Fibroblast of lung (primary cell): ENCODE data around the gene HDLBP. TPM values are rescaled to one million over a fixed set of nuclear protein-coding genes. Genes with fewer than 3 reads are reported as not detected.

ENCODE experiments used
- DNase-seq, 2 donors: peaks; one replicate each; pipeline versions ENCODE4 v3.0.0 to v3.0.0-alpha.2; 2010; ENCODE audit warnings: low read depth in 2 of 2
- H2AFZ ChIP-seq: 2 replicates; pipeline ENCODE4 v1.5.1; 2012; ENCODE audit warnings: low read length, control low read depth, inconsistent platforms
- H3K27ac ChIP-seq: 2 replicates; pipeline ENCODE4 v1.5.1; 2011; ENCODE audit warnings: low read length, control low read depth; ENCODE audit not compliant: insufficient read depth
- H3K27me3 ChIP-seq: 2 replicates; pipeline ENCODE4 v1.5.1; 2011; ENCODE audit warnings: mild to moderate bottlenecking, low read length; ENCODE audit not compliant: control insufficient read depth, insufficient read depth
- H3K36me3 ChIP-seq: 2 replicates; pipeline ENCODE4 v1.5.1; 2011; ENCODE audit warnings: low read length; ENCODE audit not compliant: control insufficient read depth, insufficient read depth
- H3K4me1 ChIP-seq: 2 replicates; pipeline ENCODE4 v1.5.1; 2011; ENCODE audit warnings: low read length; ENCODE audit not compliant: control insufficient read depth, insufficient read depth; ENCODE audit errors: extremely low read depth
- H3K4me2 ChIP-seq: 2 replicates; pipeline ENCODE4 v1.5.1; 2011; ENCODE audit warnings: low read length, control low read depth; ENCODE audit not compliant: insufficient read depth; ENCODE audit errors: extremely low read depth
- H3K4me3 ChIP-seq, 4 experiments: fragments of 200-600 bp in 1 of 4; sonication (generic) in 1 of 4; replicated peaks in 1 of 4; 2 replicates each; pipeline ENCODE4 v1.5.1; 2011 to 2016; ENCODE audit warnings: low read length in 4 of 4, low read depth in 3 of 4, mild to moderate bottlenecking in 3 of 4, control low read depth in 2 of 4, inconsistent platforms in 1 of 4, mixed read lengths in 1 of 4; ENCODE audit not compliant: insufficient read depth in 1 of 4; ENCODE audit errors: control extremely low read depth in 1 of 4
- H3K79me2 ChIP-seq: 2 replicates; pipeline ENCODE4 v1.5.1; 2012; ENCODE audit warnings: mild to moderate bottlenecking, low read length, inconsistent platforms; ENCODE audit not compliant: control insufficient read depth, insufficient read depth
- H3K9ac ChIP-seq: 2 replicates; pipeline ENCODE4 v1.5.1; 2011; ENCODE audit warnings: mild to moderate bottlenecking, low read length, control low read depth; ENCODE audit not compliant: insufficient read depth
- H3K9me3 ChIP-seq: 2 replicates; pipeline ENCODE4 v1.5.1; 2012; ENCODE audit warnings: low read depth, low read length; ENCODE audit not compliant: control insufficient read depth, insufficient read depth
- H4K20me1 ChIP-seq: 2 replicates; pipeline ENCODE4 v1.5.1; 2011; ENCODE audit warnings: low read length; ENCODE audit not compliant: control insufficient read depth, insufficient read depth; ENCODE audit errors: extremely low read depth
- EZH2 ChIP-seq: IDR thresholded peaks from 2 replicates; pipeline ENCODE4 v1.5.1; 2012; ENCODE audit warnings: low read length, control low read depth, mild to moderate bottlenecking; ENCODE audit errors: missing control alignments
- polyA plus RNA-seq, 2 donors: library from polyadenylated mRNA; depleted of rRNA in 1 of 2; stranded (reverse) in 1 of 2; unstranded in 1 of 2; fragments of >200 nt; gene quantifications; 2 replicates each; pipeline ENCODE4 v1.2.1, GENCODE V29; 2011 to 2012; ENCODE audit warnings: missing spikeins in 1 of 2
- total RNA-seq: library from RNA; depleted of rRNA; stranded (reverse); fragments of >200 nt; gene quantifications from 2 replicates; pipeline ENCODE4 v1.2.1, GENCODE V29; 2014
- TF ChIP-seq, protein P1 (sequence below), 2 donors: IDR thresholded peaks in 1 of 2; conservative IDR thresholded peaks in 1 of 2; 1 replicate in 1 of 2; 2 replicates in 1 of 2; pipeline ENCODE4 v1.5.1; 2011 to 2012; ENCODE audit warnings: low read length in 2 of 2, control low read depth in 1 of 2, inconsistent platforms in 1 of 2, low read depth in 1 of 2, mild to moderate bottlenecking in 1 of 2

HDLBP gene
- total and polyA plus RNA-seq, 2 donors (not counting 1 experiment from before 2014, with no cell fraction given) = 626 to 1,354 TPM

DNA sequence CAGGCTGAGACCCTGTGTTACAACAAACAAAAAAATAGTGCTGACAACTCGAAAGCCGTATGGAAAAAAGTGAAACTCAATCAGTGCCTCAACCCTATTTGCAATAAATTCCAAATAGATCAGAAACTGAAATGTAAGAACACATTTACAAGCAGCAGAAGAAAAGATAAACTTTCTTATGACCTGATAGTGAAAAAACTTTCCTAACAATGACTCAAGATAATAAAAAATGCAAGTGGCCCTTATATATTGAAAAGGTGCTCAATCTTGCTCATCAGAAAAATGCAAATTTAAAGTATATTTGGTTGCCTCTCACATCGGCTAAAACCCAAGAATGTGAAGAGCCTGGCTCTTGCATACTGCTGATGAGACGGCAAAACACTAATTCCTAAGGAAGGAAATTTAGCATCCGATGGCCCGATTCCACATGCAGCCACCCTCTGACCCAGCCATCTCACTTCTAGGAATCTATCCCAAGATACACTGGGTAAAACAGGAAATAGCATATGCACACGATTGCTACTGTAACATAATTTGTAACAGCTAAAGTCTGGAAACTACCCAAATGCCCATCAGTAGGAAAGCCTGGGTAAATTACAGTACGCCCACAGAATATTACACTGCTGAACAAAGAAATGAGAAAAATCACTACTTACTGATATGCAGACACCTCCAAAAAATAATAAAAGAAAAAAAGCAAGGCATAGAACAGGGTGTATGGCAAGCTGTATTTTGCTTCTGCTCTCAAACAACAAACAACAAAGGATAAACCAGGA is 56.8 kb downstream of the HDLBP start:
- no peaks in the 10 kb centered on the region for H3K27me3 ChIP-seq
- peaks cover 40% of the 10 kb centered on the region for H3K36me3 ChIP-seq
- no peak overlapping the region for H3K27ac ChIP-seq
- H3K79me2 ChIP-seq = peaks cover 59% of the 10 kb centered on the region
- no peak overlapping the region for H3K4me3 ChIP-seq
- DNase-seq = no peak
- no peaks in the 10 kb centered on the region for H3K9me3 ChIP-seq
- no peak overlapping the region for H3K9ac ChIP-seq
- TF ChIP-seq, protein P1, sequence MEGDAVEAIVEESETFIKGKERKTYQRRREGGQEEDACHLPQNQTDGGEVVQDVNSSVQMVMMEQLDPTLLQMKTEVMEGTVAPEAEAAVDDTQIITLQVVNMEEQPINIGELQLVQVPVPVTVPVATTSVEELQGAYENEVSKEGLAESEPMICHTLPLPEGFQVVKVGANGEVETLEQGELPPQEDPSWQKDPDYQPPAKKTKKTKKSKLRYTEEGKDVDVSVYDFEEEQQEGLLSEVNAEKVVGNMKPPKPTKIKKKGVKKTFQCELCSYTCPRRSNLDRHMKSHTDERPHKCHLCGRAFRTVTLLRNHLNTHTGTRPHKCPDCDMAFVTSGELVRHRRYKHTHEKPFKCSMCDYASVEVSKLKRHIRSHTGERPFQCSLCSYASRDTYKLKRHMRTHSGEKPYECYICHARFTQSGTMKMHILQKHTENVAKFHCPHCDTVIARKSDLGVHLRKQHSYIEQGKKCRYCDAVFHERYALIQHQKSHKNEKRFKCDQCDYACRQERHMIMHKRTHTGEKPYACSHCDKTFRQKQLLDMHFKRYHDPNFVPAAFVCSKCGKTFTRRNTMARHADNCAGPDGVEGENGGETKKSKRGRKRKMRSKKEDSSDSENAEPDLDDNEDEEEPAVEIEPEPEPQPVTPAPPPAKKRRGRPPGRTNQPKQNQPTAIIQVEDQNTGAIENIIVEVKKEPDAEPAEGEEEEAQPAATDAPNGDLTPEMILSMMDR (conservative IDR thresholded peaks at IDR 0.05 in 1 of 2, IDR thresholded peaks at IDR 0.05 in 1 of 2; ENCODE audit: low read depth in 1 of 2, low read length in 2 of 2) = no peak
- TF ChIP-seq EZH2 = no peak
- peaks cover 6% of the 10 kb centered on the region for H3K4me1 ChIP-seq
- no peak overlapping the region for H3K4me2 ChIP-seq
- no peaks in the 10 kb centered on the region for H4K20me1 ChIP-seq
- no peak overlapping the region for H2AFZ ChIP-seq

DNA sequence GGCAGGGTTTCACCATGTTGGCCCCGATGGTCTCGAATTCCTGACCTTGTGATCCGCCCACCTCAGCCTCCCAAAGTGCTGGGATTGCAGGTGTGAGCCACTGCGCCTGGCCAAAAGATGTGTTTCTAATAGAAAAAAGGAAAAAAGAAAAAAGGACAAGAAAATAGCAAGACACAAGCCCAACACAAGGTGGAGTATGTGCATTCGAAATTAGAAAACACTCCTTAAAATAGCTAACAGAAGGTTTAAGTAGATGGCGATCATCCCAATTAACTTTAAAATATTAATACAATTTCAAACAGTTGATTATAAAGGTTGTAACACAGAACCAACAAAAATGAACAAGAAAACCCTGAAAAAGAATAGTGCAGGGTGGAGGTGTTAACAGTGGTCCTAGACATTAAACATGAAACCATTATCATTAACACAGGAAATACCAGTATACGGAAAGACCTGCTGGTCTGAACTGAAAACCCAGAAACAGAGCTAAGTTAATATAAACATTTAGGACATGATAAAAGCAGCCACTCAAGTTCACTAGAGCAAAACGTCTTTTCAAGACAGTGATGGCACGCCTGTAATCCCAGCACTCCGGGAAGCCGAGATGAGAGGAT is 57.9 kb downstream of the HDLBP start:
- H3K4me2 ChIP-seq = no peak overlapping the region
- H3K27ac ChIP-seq = no peak overlapping the region
- no peak overlapping the region for H2AFZ ChIP-seq
- H3K4me3 ChIP-seq = no peak overlapping the region
- DNase-seq = peak in 1 of 2 donors; percentile 29
- no peaks in the 10 kb centered on the region for H3K27me3 ChIP-seq
- peaks cover 50% of the 10 kb centered on the region for H3K79me2 ChIP-seq
- H3K36me3 ChIP-seq = peaks cover 38% of the 10 kb centered on the region
- H3K9ac ChIP-seq = no peak overlapping the region
- TF ChIP-seq, protein P1 (conservative IDR thresholded peaks at IDR 0.05 in 1 of 2, IDR thresholded peaks at IDR 0.05 in 1 of 2; ENCODE audit: low read depth in 1 of 2, low read length in 2 of 2) = peak in 1 of 2 donors; percentile 34
- TF ChIP-seq EZH2 = no peak
- peaks cover 2% of the 10 kb centered on the region for H4K20me1 ChIP-seq
- peaks cover 6% of the 10 kb centered on the region for H3K4me1 ChIP-seq
- H3K9me3 ChIP-seq = no peaks in the 10 kb centered on the region

DNA sequence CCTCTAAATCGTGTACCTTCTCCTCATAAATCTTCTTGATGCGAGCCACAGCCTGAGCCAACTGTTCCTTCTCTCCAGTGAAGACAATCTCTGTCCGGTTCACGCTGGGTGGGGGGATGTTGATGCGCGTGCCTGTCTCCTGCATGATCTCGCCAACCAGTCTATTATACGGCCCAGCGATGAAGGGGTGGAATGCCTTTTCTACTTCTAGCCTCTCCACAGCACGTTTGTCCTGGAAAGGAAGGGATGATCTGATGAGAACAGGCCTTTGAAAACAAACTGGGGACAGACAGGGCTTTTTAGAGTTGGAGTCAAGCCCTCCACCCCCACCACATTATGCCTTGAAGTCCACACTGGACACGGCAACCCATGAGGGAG is 59.3 kb downstream of the HDLBP start:
- peaks cover 2% of the 10 kb centered on the region for H4K20me1 ChIP-seq
- H3K9me3 ChIP-seq = no peaks in the 10 kb centered on the region
- no peak overlapping the region for H3K9ac ChIP-seq
- H3K4me3 ChIP-seq = no peak overlapping the region
- H3K4me1 ChIP-seq = peaks cover 6% of the 10 kb centered on the region
- no peak overlapping the region for H2AFZ ChIP-seq
- H3K79me2 ChIP-seq = peaks cover 50% of the 10 kb centered on the region
- no peak for DNase-seq
- H3K27me3 ChIP-seq = no peaks in the 10 kb centered on the region
- no peak overlapping the region for H3K27ac ChIP-seq
- no peak overlapping the region for H3K4me2 ChIP-seq
- peaks cover 40% of the 10 kb centered on the region for H3K36me3 ChIP-seq
- no peak for TF ChIP-seq EZH2
- TF ChIP-seq, protein P1 (conservative IDR thresholded peaks at IDR 0.05 in 1 of 2, IDR thresholded peaks at IDR 0.05 in 1 of 2; ENCODE audit: low read depth in 1 of 2, low read length in 2 of 2) = no peak
